Calu3 (cell line): Measurements from ENCODE around the gene MS4A1. TPM values are rescaled to one million over a fixed set of nuclear protein-coding genes. Genes with fewer than 3 reads are reported as not detected.

ENCODE experiments used
- BruUV-seq: library from RNA; stranded (reverse); fragments of 400-500 nt; replicated peaks from 2 replicates; lab custom pipeline; 2021; lab: Mats Ljungman, UMichigan
- CTCF ChIA-PET: fragments of 300-600 bp; sonication (Branson Sonifier 250); formaldehyde crosslinking; loops from one replicate; lab custom pipeline; 2022; ENCODE audit warnings: antibody characterized with exemption; lab: Charles Lee
- DNase-seq: peaks from one replicate; pipeline ENCODE4 v3.0.0; 2022
- H3K27ac Mint-ChIP-seq: one replicate; pipeline ENCODE4 v1.8.0; 2022; ENCODE audit warnings: mixed read lengths; ENCODE audit not compliant: unreplicated experiment
- H3K27me3 Mint-ChIP-seq: one replicate; pipeline ENCODE4 v1.8.0; 2022; ENCODE audit warnings: mixed read lengths; ENCODE audit not compliant: unreplicated experiment
- H3K36me3 Mint-ChIP-seq: one replicate; pipeline ENCODE4 v1.8.0; 2022; ENCODE audit warnings: mild to moderate bottlenecking, moderate library complexity, mixed read lengths; ENCODE audit not compliant: insufficient read depth, unreplicated experiment
- H3K4me1 Mint-ChIP-seq: one replicate; pipeline ENCODE4 v1.8.0; 2022; ENCODE audit warnings: mild to moderate bottlenecking, low read depth, mixed read lengths; ENCODE audit not compliant: unreplicated experiment
- H3K4me3 Mint-ChIP-seq: one replicate; pipeline ENCODE4 v1.8.0; 2022; ENCODE audit warnings: mild to moderate bottlenecking, low read depth, moderate library complexity, mixed read lengths; ENCODE audit not compliant: unreplicated experiment
- H3K9me3 Mint-ChIP-seq: one replicate; pipeline ENCODE4 v1.8.0; 2022; ENCODE audit warnings: low read depth, mixed read lengths; ENCODE audit not compliant: unreplicated experiment
- CTCF ChIP-seq: fragments of 200-600 bp; IDR thresholded peaks from one replicate; pipeline ENCODE4 v1.8.0; 2022; ENCODE audit warnings: antibody characterized with exemption; ENCODE audit not compliant: unreplicated experiment
- intact Hi-C: fragments of 100-400 bp; cut with micrococcal nuclease; formaldehyde crosslinking; loops from one replicate; pipeline ENCODE4 v1.10.0; 2022; ENCODE audit not compliant: unreplicated experiment
- total RNA-seq: library from RNA; stranded (reverse); gene quantifications from 2 replicates; pipeline ENCODE4 v1.2.3, GENCODE V29; 2022

Gene MS4A1
- total RNA-seq, 1 experiment from 2014 or later = not detected

DNA sequence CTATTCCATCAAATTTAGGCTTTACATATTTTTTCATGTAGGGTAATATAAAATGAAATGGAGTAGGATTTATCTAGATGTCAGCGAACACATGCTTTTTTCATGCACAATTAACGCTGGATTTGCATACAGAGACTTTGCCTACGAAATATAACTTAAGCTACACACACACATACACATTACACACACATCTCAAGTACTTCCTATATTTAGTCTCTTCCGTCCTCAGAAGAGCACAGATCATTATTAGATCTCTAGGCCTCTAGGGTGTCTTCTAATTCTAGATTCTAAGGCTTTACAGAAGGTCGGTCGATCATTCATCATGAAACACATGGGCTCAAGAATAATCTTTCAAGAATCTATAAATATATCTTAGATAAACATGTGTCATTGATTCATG, 55.7 kb downstream of the MS4A1 start:
- Mint-ChIP-seq H3K27ac (no peak overlapping the region), H3K36me3 (no peaks in the 10 kb centered on the region), H3K4me1 (no peaks in the 10 kb centered on the region), H3K9me3 (peaks cover 3% of the 10 kb centered on the region), H3K4me3 (no peak overlapping the region), H3K27me3 (no peaks in the 10 kb centered on the region)
- intact Hi-C loops = no loop called here
- DNase-seq = no peak
- TF ChIP-seq CTCF = no peak
- no TSS peak for BruUV-seq
- CTCF ChIA-PET = no interaction called here

GRCh38 chr11:60512651-60513225, 57.1 kb downstream of the MS4A1 start:
- no peaks in the 10 kb centered on the region for H3K27me3 Mint-ChIP-seq
- no peak overlapping the region for H3K4me3 Mint-ChIP-seq
- H3K36me3 Mint-ChIP-seq = no peaks in the 10 kb centered on the region
- no peak for TF ChIP-seq CTCF
- DNase-seq = no peak
- H3K9me3 Mint-ChIP-seq = peaks cover 3% of the 10 kb centered on the region
- CTCF ChIA-PET = no interaction called here
- intact Hi-C loops = no loop called here
- H3K27ac Mint-ChIP-seq = no peak overlapping the region
- no peaks in the 10 kb centered on the region for H3K4me1 Mint-ChIP-seq
- no TSS peak for BruUV-seq

GRCh38 chr11:60513496-60514460, 58.1 kb downstream of the MS4A1 start:
- H3K27me3 Mint-ChIP-seq = no peaks in the 10 kb centered on the region
- H3K36me3 Mint-ChIP-seq = no peaks in the 10 kb centered on the region
- H3K4me3 Mint-ChIP-seq = no peak overlapping the region
- BruUV-seq = no TSS peak
- H3K4me1 Mint-ChIP-seq = no peaks in the 10 kb centered on the region
- CTCF ChIA-PET = no interaction called here
- H3K9me3 Mint-ChIP-seq = peaks cover 3% of the 10 kb centered on the region
- no peak overlapping the region for H3K27ac Mint-ChIP-seq
- DNase-seq = no peak
- TF ChIP-seq CTCF = no peak
- intact Hi-C loops = no loop called here

- Mint-ChIP-seq H3K4me3 (no peak within 1 kb of the TSS), H3K9me3 (peaks cover 6% of the 10 kb centered on the region), H3K27me3 (no peaks in the 10 kb centered on the region), H3K36me3 (no peaks in the 10 kb centered on the region), H3K27ac (no peak within 1 kb of the TSS), H3K4me1 (no peaks in the 10 kb centered on the region)
- DNase-seq = no peak
- intact Hi-C loops = no loop called here
- CTCF ChIA-PET = no interaction called here
- no TSS peak for BruUV-seq
- no peak for TF ChIP-seq CTCF
Observed at GRCh38 chr11:60515144-60515855, 59.7 kb downstream of the MS4A1 start, which contains the start of gene MS4A13. Gene MS4A13 (plus strand): TSS chr11:60515392. CDS start chr11:60518084, 2,692 bp downstream.

Other genes with a start within 250 kb of the MS4A1 start
- not detected in 2 replicates for gene MS4A4E, start 212.7 kb upstream of the MS4A1 start, total RNA-seq
- not detected in 2 replicates for gene MS4A4A, start 175.2 kb upstream of the MS4A1 start, total RNA-seq
- gene MS4A6E, start 128.6 kb upstream of the MS4A1 start, total RNA-seq = not detected in 2 replicates
- not detected in 2 replicates for gene MS4A7, start 77.3 kb upstream of the MS4A1 start, total RNA-seq
- not detected in 2 replicates for gene MS4A14, start 59.4 kb upstream of the MS4A1 start, total RNA-seq
- gene MS4A5, start 26.3 kb upstream of the MS4A1 start, total RNA-seq = not detected in 2 replicates
- not detected in 2 replicates for gene MS4A12, start 36.9 kb downstream of the MS4A1 start, total RNA-seq
- gene MS4A13, start 59.5 kb downstream of the MS4A1 start, total RNA-seq = not detected in 2 replicates
- gene MS4A8, start 243.8 kb downstream of the MS4A1 start, total RNA-seq = 0.57 and 3.5 TPM in 2 replicates